ENCODE results near the gene WSCD2.

The WSCD2 gene

GRCh38 chr12:108170164-108170563 lies 41.1 kb downstream of the WSCD2 start:
- no peak for DNase-seq

GRCh38 chr12:108172033-108172432 lies 42.9 kb downstream of the WSCD2 start:
- DNase-seq, result no peak

- no peak for DNase-seq
These were observed 44.1 kb downstream of the WSCD2 start for GRCh38 chr12:108173160-108173559.

GRCh38 chr12:108173892-108174291 lies 44.8 kb downstream of the WSCD2 start:
- DNase-seq, result no peak

GRCh38 chr12:108174641-108175040 lies 45.6 kb downstream of the WSCD2 start:
- DNase-seq, result no peak

- DNase-seq, result no peak
These were observed 46.2 kb downstream of the WSCD2 start for GRCh38 chr12:108175310-108175709.

GRCh38 chr12:108176292-108176691 lies 47.2 kb downstream of the WSCD2 start:
- DNase-seq, result no peak

GRCh38 chr12:108177131-108177530 lies 48.0 kb downstream of the WSCD2 start:
- no peak for DNase-seq

- DNase-seq, result no peak
These were observed 50.2 kb downstream of the WSCD2 start for GRCh38 chr12:108179305-108179704.

- no peak for DNase-seq
These were observed 51.4 kb downstream of the WSCD2 start for GRCh38 chr12:108180255-108181094.

GRCh38 chr12:108181095-108181454 lies 52.0 kb downstream of the WSCD2 start:
- no peak for DNase-seq

GRCh38 chr12:108182096-108182495 lies 53.0 kb downstream of the WSCD2 start:
- no peak for DNase-seq

- no peak for DNase-seq
These were observed 55.9 kb downstream of the WSCD2 start for GRCh38 chr12:108185002-108185401.

- DNase-seq, result no peak
These were observed 58.7 kb downstream of the WSCD2 start for GRCh38 chr12:108187831-108188230.

- no peak for DNase-seq
These were observed 61.4 kb downstream of the WSCD2 start for GRCh38 chr12:108190529-108190928.

- no peak for DNase-seq
These were observed 62.0 kb downstream of the WSCD2 start for GRCh38 chr12:108191086-108191485.

- DNase-seq, result no peak
These were observed 62.9 kb downstream of the WSCD2 start for GRCh38 chr12:108191938-108192337.

- no peak for DNase-seq
These were observed 64.4 kb downstream of the WSCD2 start for GRCh38 chr12:108193493-108193892.

- no peak for DNase-seq
These were observed 64.8 kb downstream of the WSCD2 start for GRCh38 chr12:108193917-108194316.

- DNase-seq, result no peak
These were observed 65.5 kb downstream of the WSCD2 start for GRCh38 chr12:108194585-108194984.

- no peak for DNase-seq
These were observed 67.2 kb downstream of the WSCD2 start for GRCh38 chr12:108196319-108196718.

- no peak for DNase-seq
These were observed 67.8 kb downstream of the WSCD2 start for GRCh38 chr12:108196921-108197320.

GRCh38 chr12:108198043-108198442 lies 69.0 kb downstream of the WSCD2 start:
- no peak for DNase-seq

GRCh38 chr12:108199106-108199505 lies 70.0 kb downstream of the WSCD2 start:
- no peak for DNase-seq

- DNase-seq, result no peak
These were observed 72.7 kb downstream of the WSCD2 start for GRCh38 chr12:108201808-108202207.

All from activated CD4-positive, CD25-positive, alpha-beta regulatory T cell treated with anti-CD3 and anti-CD28 coated beads, Interleukin-2, amount 50 U/mL, for 72 hours (primary cell).